AG09319 (cell line): Measurements from ENCODE around the gene ARHGAP31.

Experiments
- DNase-seq: peaks from one replicate; pipeline ENCODE4 v3.0.0-alpha.2; 2010; ENCODE audit warnings: low read depth; ENCODE audit errors: extremely low read depth
- TF ChIP-seq, protein P1 (sequence below): IDR thresholded peaks from 2 replicates; pipeline ENCODE4 v1.5.1; 2011; ENCODE audit warnings: low read depth, mild to moderate bottlenecking, inconsistent platforms, low read length, moderate library complexity

ARHGAP31 gene

DNA sequence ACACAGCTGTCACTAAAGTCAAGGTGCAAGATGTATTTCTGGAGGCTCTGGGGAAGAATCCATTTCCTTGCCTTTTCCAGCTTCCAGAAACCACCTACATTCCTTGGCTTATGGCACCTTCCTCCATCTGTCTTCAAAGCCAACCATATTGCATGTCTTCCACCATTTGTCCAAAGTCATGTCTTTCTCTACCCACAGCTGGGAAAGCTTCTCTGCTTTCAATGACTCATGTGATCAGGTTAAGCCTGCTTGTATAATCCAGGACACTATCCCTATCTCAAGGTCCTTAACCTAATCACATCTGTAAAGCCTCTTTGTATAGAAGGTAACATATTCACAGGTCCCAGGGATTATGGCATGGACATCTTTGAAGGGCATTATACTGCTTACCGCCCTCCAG, 14.2 kb downstream of the ARHGAP31 start:
- no peak for DNase-seq
- TF ChIP-seq, protein P1, sequence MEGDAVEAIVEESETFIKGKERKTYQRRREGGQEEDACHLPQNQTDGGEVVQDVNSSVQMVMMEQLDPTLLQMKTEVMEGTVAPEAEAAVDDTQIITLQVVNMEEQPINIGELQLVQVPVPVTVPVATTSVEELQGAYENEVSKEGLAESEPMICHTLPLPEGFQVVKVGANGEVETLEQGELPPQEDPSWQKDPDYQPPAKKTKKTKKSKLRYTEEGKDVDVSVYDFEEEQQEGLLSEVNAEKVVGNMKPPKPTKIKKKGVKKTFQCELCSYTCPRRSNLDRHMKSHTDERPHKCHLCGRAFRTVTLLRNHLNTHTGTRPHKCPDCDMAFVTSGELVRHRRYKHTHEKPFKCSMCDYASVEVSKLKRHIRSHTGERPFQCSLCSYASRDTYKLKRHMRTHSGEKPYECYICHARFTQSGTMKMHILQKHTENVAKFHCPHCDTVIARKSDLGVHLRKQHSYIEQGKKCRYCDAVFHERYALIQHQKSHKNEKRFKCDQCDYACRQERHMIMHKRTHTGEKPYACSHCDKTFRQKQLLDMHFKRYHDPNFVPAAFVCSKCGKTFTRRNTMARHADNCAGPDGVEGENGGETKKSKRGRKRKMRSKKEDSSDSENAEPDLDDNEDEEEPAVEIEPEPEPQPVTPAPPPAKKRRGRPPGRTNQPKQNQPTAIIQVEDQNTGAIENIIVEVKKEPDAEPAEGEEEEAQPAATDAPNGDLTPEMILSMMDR, result no peak

DNA sequence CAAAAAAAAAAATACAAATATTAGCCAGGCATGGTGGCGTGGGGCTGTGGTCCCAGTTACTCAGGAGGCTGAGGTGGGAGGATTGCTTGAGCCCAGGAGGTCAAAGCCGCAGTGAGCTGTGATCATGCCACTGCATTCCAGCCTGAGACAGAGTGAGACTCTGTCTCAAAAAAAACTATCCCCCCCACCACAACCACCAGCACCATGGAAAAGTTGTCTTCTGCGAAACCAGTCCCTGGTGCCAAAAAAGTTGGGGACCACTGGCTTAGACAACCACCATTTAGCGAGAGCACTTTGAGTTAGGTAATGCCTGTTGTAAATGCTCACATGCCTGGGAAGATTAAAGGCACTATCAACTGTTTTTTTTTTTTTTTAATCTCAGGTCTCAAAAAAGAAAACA, 15.4 kb downstream of the ARHGAP31 start:
- DNase-seq, result no peak
- TF ChIP-seq, protein P1, result no peak

DNA sequence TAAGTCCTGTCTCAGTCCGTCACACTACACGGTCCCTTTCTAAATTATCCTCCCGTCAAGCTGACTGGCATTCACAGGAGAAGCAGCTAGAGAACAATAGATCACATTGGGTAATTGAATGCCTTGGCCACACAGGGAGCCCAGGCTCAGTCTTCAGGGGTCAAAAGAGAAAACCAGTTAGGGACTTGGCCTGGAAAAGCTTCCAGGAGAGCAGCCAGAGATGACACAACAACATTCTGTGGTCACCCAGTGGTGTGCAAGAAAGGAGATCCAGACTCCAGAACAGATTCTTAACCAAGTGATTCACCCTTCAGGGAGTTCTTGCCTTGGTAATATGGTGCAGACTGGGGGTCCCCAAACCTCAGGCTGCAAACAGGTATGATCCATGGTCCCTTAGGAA, 15.9 kb downstream of the ARHGAP31 start:
- peak; percentile 78 for DNase-seq
- TF ChIP-seq, protein P1, result no peak

DNA sequence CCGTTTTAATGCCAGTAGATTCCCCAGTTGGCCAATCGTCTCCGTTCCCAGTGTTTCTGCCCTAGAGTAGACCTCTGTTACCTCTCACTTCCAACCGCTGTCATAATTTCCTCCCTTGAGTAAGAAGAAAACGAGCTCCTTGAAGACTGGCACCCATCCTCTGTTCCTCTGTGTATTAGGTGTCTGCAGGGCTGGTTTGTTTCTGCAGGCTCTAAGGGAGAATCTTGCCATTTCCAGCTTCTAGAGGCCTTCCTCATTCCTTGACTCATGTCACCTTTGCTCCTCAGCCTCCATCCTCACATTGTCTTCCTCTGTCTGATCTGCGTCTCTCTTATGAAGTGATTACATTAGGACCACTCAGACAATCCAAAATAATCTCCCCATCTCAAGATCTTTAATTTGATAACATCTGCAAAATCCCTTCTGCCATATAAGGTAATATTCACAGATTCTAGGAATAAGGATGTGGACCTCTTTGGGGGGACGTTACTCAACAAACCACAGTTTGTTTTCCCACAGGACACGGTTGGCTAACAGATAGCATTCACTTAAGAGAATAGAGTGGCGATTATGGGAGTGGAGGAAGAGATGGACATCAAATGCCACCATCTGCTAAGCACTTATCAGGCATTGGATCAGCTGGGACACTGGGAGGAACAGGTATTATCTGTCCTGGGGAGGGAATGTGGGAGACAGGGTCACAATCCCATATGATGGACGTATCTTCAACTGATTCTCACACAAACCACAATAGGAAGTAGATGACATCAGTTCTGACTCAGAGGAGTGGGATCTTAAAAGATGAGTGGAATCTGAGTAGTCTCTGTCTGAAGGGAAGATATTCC, 17.1 kb downstream of the ARHGAP31 start:
- DNase-seq, result no peak
- TF ChIP-seq, protein P1, result no peak

DNA sequence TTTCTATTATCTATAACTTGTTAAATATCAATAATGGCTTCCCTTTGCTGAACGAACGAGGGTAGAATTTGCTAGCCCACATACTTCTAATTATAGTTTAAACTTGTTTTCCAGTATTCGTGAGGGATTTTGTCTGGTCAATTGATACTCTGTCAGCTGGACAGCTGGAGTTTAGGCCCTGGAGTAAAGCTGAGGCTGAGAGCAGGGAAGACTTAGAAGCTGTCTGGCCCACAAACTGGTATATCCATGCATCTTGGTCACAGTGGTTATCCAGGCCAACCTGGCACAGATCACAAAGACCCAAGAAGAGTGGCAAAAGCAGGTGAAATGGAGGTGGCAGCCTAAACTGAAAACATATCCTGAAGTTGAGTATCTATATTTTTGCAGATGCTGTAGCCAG, 19.3 kb downstream of the ARHGAP31 start:
- DNase-seq, result no peak
- TF ChIP-seq, protein P1, result no peak

DNA sequence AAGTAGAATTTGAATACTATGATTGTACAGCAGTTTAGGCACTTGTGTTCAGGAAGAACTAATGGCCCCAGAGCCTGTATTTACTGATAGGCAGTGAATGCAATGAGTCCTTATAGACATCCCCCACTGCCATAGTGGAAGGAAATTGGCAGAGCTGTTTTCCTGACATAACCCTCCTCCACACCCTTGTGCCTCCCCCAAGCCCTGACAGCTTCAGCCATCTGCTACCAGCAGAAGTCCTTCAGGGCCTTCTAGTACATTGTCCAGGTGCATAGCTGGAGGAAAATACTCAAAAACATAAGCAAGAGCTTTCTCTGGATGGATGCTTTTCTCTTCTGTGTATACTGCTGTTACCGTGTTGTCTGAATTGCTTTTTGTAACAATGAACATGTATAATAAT, 20.6 kb downstream of the ARHGAP31 start:
- TF ChIP-seq, protein P1, result no peak
- DNase-seq, result no peak

DNA sequence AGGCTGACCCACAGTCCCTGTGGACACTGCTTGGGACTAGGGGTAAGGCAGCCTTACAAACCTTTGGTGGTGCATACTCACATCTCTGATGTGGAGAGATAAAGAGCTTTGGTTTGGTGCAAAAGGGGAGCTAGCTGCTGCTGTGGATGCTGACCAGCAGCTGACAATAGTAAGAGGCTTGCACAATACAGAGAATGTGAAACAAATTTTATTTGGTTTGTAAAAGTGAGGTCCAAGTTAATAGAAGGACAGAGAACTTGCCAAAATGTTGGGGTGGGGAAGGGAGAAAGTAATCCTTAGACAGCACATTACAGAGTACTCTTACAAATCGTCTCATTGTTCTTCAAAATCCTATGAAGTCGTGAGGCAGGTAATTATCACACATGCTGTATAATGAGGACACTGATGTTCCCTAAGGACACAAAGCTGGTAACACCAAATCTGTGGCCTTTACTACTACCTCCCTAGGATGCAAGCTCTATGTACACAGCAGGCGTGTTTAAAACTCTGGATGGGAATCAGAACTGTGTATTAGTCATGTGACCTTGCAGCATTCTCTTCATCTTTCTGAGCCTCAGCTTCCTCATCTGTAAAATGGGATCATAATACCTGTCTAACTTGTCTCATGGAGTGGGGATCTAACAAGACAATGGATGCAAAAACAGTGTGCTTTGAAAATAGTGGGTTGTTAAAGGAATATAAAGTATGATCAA, 21.6 kb downstream of the ARHGAP31 start:
- TF ChIP-seq, protein P1, result no peak
- no peak for DNase-seq
